ENCODE results near the gene PSEN2. TPM values are rescaled to one million over a fixed set of nuclear protein-coding genes. Genes with fewer than 3 reads are reported as not detected.
A peak's percentile ranks its signal among the peaks of the same experiment; 100 is the strongest.

The PSEN2 gene
- total and polyA plus RNA-seq, 9 of the 15 experiments (the other 6 are each of a cell fraction or from before 2014, with no cell fraction given): 2.3 to 21.5 (median 13.7) TPM

DNA sequence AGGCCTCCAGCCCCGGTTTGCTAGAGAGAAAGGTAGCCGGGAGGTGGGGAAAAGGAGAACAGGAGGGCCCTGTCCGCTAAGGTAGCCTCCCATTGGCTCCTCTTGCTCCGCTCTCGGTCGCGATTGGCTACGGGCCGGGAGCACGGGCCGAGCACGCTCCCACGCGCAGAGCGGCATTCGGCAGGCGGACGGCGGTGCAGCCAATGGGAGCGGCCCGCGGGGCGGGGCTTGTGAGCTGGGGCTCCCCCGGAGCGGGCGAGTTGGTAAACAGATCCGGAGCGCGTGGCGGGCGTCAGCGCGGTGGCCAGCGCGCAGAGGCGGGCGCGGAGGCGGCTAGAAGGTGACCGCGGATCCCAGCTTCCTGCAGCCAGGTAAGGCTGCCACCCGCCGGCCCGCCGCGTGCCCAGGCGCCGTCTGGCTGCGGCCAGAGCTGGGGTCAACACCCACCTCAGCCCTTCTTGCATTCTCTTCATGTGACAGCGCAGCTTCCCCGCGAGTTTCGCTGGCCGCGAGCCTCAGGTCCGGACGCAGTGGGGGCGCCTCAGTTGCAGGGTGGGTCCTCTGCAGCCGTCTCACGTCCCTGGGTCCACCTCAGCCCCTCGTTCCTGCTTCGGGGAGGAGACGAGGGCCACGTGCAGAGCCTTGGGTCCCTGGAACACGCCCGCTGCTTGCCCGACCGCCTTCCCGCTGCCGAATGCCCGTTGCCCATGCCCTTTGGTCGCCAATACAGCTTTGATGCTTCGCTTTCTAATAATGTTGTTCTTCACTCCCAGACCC lies 69.8 kb downstream of the PSEN2 start, which contains the start of gene COQ8A (continued):
- TF ChIP-seq, protein P1, sequence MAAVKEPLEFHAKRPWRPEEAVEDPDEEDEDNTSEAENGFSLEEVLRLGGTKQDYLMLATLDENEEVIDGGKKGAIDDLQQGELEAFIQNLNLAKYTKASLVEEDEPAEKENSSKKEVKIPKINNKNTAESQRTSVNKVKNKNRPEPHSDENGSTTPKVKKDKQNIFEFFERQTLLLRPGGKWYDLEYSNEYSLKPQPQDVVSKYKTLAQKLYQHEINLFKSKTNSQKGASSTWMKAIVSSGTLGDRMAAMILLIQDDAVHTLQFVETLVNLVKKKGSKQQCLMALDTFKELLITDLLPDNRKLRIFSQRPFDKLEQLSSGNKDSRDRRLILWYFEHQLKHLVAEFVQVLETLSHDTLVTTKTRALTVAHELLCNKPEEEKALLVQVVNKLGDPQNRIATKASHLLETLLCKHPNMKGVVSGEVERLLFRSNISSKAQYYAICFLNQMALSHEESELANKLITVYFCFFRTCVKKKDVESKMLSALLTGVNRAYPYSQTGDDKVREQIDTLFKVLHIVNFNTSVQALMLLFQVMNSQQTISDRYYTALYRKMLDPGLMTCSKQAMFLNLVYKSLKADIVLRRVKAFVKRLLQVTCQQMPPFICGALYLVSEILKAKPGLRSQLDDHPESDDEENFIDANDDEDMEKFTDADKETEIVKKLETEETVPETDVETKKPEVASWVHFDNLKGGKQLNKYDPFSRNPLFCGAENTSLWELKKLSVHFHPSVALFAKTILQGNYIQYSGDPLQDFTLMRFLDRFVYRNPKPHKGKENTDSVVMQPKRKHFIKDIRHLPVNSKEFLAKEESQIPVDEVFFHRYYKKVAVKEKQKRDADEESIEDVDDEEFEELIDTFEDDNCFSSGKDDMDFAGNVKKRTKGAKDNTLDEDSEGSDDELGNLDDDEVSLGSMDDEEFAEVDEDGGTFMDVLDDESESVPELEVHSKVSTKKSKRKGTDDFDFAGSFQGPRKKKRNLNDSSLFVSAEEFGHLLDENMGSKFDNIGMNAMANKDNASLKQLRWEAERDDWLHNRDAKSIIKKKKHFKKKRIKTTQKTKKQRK (IDR thresholded peaks at IDR 0.05; ENCODE audit: borderline replicate concordance, low read depth, low read length): peak; percentile 90
- TF ChIP-seq TRIM24 (IDR thresholded peaks at IDR 0.05): no peak
- TF ChIP-seq, protein P2, sequence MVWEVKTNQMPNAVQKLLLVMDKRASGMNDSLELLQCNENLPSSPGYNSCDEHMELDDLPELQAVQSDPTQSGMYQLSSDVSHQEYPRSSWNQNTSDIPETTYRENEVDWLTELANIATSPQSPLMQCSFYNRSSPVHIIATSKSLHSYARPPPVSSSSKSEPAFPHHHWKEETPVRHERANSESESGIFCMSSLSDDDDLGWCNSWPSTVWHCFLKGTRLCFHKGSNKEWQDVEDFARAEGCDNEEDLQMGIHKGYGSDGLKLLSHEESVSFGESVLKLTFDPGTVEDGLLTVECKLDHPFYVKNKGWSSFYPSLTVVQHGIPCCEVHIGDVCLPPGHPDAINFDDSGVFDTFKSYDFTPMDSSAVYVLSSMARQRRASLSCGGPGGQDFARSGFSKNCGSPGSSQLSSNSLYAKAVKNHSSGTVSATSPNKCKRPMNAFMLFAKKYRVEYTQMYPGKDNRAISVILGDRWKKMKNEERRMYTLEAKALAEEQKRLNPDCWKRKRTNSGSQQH (CRISPR knock-in tag; IDR thresholded peaks at IDR 0.05): peak; percentile 54; the same call in 1 of the 2 replicates
- TF ChIP-seq, protein P3, sequence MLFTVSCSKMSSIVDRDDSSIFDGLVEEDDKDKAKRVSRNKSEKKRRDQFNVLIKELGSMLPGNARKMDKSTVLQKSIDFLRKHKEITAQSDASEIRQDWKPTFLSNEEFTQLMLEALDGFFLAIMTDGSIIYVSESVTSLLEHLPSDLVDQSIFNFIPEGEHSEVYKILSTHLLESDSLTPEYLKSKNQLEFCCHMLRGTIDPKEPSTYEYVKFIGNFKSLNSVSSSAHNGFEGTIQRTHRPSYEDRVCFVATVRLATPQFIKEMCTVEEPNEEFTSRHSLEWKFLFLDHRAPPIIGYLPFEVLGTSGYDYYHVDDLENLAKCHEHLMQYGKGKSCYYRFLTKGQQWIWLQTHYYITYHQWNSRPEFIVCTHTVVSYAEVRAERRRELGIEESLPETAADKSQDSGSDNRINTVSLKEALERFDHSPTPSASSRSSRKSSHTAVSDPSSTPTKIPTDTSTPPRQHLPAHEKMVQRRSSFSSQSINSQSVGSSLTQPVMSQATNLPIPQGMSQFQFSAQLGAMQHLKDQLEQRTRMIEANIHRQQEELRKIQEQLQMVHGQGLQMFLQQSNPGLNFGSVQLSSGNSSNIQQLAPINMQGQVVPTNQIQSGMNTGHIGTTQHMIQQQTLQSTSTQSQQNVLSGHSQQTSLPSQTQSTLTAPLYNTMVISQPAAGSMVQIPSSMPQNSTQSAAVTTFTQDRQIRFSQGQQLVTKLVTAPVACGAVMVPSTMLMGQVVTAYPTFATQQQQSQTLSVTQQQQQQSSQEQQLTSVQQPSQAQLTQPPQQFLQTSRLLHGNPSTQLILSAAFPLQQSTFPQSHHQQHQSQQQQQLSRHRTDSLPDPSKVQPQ (CRISPR knock-in tag; IDR thresholded peaks at IDR 0.05; ENCODE audit: borderline replicate concordance): no peak; the same call in 1 of the 2 replicates
- TF ChIP-seq, protein P4, sequence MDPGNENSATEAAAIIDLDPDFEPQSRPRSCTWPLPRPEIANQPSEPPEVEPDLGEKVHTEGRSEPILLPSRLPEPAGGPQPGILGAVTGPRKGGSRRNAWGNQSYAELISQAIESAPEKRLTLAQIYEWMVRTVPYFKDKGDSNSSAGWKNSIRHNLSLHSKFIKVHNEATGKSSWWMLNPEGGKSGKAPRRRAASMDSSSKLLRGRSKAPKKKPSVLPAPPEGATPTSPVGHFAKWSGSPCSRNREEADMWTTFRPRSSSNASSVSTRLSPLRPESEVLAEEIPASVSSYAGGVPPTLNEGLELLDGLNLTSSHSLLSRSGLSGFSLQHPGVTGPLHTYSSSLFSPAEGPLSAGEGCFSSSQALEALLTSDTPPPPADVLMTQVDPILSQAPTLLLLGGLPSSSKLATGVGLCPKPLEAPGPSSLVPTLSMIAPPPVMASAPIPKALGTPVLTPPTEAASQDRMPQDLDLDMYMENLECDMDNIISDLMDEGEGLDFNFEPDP (CRISPR knock-in tag; IDR thresholded peaks at IDR 0.05): no peak; the same call in 1 of the 2 replicates
- no peak for TF ChIP-seq ZNF778 (CRISPR knock-in tag; IDR thresholded peaks at IDR 0.05)
- TF ChIP-seq, protein P5, sequence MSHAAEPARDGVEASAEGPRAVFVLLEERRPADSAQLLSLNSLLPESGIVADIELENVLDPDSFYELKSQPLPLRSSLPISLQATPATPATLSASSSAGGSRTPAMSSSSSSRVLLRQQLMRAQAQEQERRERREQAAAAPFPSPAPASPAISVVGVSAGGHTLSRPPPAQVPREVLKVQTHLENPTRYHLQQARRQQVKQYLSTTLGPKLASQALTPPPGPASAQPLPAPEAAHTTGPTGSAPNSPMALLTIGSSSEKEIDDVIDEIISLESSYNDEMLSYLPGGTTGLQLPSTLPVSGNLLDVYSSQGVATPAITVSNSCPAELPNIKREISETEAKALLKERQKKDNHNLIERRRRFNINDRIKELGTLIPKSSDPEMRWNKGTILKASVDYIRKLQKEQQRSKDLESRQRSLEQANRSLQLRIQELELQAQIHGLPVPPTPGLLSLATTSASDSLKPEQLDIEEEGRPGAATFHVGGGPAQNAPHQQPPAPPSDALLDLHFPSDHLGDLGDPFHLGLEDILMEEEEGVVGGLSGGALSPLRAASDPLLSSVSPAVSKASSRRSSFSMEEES (CRISPR knock-in tag; IDR thresholded peaks at IDR 0.05): no peak
- no peak for TF ChIP-seq ZNF436 (CRISPR knock-in tag; IDR thresholded peaks at IDR 0.05)
- peak; percentile 42 for TF ChIP-seq PHF20 (IDR thresholded peaks at IDR 0.05; ENCODE audit: partially characterized antibody)
- TF ChIP-seq, protein P6, sequence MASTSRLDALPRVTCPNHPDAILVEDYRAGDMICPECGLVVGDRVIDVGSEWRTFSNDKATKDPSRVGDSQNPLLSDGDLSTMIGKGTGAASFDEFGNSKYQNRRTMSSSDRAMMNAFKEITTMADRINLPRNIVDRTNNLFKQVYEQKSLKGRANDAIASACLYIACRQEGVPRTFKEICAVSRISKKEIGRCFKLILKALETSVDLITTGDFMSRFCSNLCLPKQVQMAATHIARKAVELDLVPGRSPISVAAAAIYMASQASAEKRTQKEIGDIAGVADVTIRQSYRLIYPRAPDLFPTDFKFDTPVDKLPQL (IDR thresholded peaks at IDR 0.05; ENCODE audit: extremely low read depth, insufficient read length): no peak
- TF ChIP-seq SREBF2 (CRISPR knock-in tag; IDR thresholded peaks at IDR 0.05): no peak
- 0 out of 2 replicates have a peak, but pooled peaks have one; percentile 78 for TF ChIP-seq ZNF165 (CRISPR knock-in tag; IDR thresholded peaks at IDR 0.05; ENCODE audit: borderline replicate concordance)
- TF ChIP-seq TAF9B (IDR thresholded peaks at IDR 0.05; ENCODE audit: partially characterized antibody): no peak
- TF ChIP-seq, protein P7, sequence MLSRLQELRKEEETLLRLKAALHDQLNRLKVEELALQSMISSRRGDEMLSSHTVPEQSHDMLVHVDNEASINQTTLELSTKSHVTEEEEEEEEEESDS (CRISPR knock-in tag; IDR thresholded peaks at IDR 0.05): no peak
